NCI-H2107 (cell line): ENCODE data around the gene DGKQ.

Experiments
- DNase-seq: peaks from one replicate; lab custom pipeline; 2025; lab: John Stamatoyannopoulos, UW

Gene DGKQ

GRCh38 chr4:995311-996026 is 22.1 kb upstream of the DGKQ start:
- no peak for DNase-seq

- no peak for DNase-seq
Measured at GRCh38 chr4:993111-994029, 20.0 kb upstream of the DGKQ start, which contains the start of gene SLC26A1. SLC26A1 (minus strand) TSS chr4:993404; CDS start chr4:991703, 1,701 bp downstream.

GRCh38 chr4:992297-993110 is 19.1 kb upstream of the DGKQ start:
- DNase-seq: no peak

- DNase-seq: no peak
Measured at GRCh38 chr4:991451-992296, 18.3 kb upstream of the DGKQ start.

GRCh38 chr4:990746-991367 is 17.5 kb upstream of the DGKQ start:
- DNase-seq: no peak

GRCh38 chr4:989722-990471 is 16.5 kb upstream of the DGKQ start:
- no peak for DNase-seq

GRCh38 chr4:988726-989721 is 15.7 kb upstream of the DGKQ start:
- no peak for DNase-seq

GRCh38 chr4:987624-988513 is 14.5 kb upstream of the DGKQ start:
- DNase-seq: no peak

- no peak for DNase-seq
Measured at GRCh38 chr4:986879-987623, 13.7 kb upstream of the DGKQ start, which contains the start of gene IDUA. IDUA (plus strand) TSS chr4:987044; CDS start chr4:987085, 41 bp downstream.

- DNase-seq: no peak
Measured at GRCh38 chr4:986428-986878, 13.1 kb upstream of the DGKQ start.

- DNase-seq: no peak
Measured at GRCh38 chr4:985123-985830, 11.9 kb upstream of the DGKQ start.

GRCh38 chr4:984336-985054 is 11.1 kb upstream of the DGKQ start:
- no peak for DNase-seq

- no peak for DNase-seq
Measured at GRCh38 chr4:982814-983213, 9.4 kb upstream of the DGKQ start.

- DNase-seq: no peak
Measured at GRCh38 chr4:982291-982690, 8.9 kb upstream of the DGKQ start.

GRCh38 chr4:978957-979701 is 5.8 kb upstream of the DGKQ start:
- no peak for DNase-seq
